NCI-H2107 (cell line): Measurements from ENCODE around the gene CCDC13.

ENCODE experiments used
- DNase-seq: peaks from one replicate; lab custom pipeline; 2025; lab: John Stamatoyannopoulos, UW

CCDC13 gene

DNA sequence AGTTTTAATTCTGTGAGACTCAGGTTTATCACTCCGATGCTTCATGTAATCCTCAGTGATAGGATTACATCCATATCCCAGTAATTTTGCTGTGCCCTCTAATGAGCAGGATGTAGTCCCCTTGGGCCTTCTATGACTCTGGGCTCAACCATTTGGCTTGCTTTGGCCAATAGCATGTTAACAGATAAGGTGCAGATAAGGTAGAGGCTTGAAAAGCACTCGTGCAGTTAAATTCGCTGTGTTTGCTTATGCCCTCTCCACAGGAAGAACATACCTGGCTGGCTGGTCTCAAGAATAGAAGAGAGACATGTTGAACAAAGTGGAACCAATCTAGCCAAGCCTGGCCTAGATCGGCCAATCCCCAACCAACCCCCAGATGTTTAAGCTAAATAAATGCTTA is 20.1 kb downstream of the CCDC13 start:
- no peak for DNase-seq

GRCh38 chr3:42752441-42752840 is 20.6 kb downstream of the CCDC13 start:
- no peak for DNase-seq

DNA sequence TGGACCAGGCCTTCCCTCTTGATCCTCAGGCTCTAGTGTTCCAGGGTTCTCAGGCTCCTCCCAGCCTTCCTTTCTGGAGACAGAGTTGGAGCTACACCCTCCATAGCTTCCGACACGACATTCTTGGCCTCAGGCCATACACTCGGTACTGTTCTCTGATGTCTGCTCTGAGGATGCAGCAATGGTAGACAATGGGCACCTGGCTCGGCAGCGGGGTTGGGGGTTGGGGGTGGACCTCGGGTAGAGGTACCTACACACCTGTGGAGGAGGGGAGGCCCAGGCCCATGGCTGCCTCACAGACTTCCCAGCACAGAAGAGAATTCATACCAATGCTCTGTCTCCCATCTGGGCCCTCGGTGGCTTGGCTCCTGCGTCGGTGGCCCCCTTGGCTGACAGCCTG is 21.4 kb downstream of the CCDC13 start:
- no peak for DNase-seq

GRCh38 chr3:42750834-42751233 is 22.2 kb downstream of the CCDC13 start:
- no peak for DNase-seq

DNA sequence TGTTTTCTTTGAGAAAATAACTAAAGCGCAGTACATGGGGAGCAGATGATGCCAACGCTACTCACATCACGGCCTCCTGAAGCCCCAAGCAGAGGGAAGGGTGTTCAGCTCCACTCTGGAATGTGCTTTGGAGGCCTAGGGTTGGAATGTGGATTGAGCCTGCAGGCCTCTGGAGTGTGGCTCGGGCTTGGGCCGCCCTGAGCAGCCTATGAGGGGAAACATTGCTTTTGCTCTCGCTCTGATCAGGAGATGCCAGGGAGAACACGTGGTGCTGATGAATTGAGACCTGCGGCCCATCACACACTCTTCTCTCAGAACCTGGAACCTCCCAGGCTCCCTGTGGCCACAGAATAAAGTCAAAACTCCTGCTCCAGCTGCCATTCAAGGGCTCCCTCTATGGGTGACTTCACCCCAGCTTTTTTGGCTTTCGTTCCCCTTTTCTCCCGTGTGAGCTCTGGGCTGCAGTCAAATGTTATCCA is 23.3 kb downstream of the CCDC13 start:
- DNase-seq, result no peak

GRCh38 chr3:42749025-42749752 is 23.9 kb downstream of the CCDC13 start:
- no peak for DNase-seq

- no peak for DNase-seq
Observed at GRCh38 chr3:42747581-42747980, 25.5 kb downstream of the CCDC13 start.

GRCh38 chr3:42746455-42747450 is 26.3 kb downstream of the CCDC13 start:
- no peak for DNase-seq

GRCh38 chr3:42745776-42746454 is 27.1 kb downstream of the CCDC13 start:
- DNase-seq, result no peak

GRCh38 chr3:42745291-42745745 is 27.7 kb downstream of the CCDC13 start:
- no peak for DNase-seq

- no peak for DNase-seq
Observed at GRCh38 chr3:42743204-42743995, 29.7 kb downstream of the CCDC13 start.

DNA sequence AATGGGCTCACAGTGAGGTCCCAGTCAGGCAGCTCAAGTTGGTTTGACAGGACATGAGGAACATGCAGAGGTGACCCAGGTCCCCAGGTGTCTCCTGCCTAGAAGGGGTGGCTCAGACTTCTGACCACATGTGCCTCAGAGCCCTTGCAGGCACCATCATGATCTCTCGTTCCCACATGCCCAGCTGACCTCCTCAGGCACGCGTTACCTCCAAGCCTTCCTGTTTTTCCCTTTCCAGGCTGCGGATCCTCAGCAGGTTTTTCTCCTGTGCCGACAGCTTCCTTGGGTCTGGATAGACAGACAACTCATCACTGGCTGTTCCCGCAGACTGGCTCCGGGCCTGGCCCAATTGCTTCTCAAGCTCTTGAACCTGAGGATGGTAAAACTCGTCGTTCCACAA is 30.4 kb downstream of the CCDC13 start:
- no peak for DNase-seq

DNA sequence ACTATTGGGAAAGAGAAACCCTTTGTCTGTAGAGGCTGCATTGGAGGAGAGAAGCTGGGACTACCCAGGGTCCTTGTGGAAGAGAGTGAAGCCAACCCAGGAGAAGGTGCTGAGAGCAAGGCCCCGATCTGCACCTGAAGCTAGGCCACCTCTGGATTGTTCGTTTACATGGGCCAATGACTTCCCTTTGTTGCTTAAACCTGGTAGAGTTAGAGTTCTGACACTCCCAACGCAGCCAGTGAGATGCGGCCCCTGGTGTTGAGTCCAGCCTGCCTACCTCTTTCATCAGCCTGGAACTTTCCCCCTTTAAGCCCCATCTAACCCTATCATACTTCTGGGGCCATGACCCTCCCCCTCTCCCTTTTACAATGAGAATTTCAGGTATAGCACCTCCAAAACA is 30.8 kb downstream of the CCDC13 start:
- no peak for DNase-seq

DNA sequence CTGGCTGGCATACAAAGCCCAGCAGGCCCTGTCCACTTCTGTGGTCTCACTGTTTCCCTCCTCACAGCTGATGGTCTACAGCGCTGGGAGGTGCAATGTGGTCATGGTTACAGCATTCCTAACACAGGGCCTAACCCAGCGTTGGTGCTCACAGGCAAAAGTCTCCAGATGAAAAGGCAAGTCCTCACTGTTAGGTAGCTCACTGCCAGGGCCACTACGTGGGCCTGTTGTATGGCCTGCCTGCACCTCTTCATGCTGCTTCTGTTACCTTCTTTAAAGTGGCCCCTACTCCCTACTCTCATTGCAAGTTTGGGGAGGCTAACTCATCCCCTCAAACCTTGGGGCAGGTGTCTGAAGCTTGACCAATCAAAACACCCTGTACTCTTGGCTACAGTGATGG is 31.3 kb downstream of the CCDC13 start:
- DNase-seq, result no peak

DNA sequence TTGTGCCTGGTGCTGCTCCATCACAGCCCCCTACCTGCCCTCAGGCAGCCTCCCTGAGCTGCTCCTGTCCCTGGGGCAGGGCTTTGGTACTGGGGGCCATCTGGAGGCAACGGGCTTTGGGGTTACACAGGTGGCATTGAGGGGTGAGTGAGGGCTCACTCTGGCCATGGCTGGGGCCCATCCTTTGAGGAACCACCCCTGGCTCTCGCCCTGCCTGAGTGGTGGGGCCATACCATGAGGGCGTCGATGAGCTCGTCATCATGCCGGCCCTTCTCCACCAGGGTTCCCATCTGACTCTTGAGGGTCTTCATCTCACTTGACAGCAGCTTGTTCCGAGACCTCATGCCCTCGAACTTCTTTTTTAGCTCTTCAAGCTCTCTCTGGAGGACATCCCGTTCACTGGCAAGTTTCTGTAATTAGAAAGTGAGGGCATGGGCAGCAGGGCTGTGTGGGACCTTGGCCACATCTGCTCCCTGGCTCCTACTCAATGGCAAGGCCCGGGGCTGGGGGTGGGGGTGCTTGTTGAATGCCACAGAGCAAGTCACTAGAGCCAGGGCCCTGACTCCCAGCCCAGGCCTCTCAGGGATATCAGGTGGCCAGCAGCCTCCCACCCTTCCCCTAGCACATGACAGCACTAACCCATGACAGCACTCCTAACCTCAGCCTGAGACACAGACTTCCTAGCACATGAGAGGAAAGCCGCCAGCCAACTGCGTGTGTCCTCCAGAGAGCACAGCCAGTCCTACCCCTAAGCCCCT is 33.5 kb downstream of the CCDC13 start:
- DNase-seq, result no peak

DNA sequence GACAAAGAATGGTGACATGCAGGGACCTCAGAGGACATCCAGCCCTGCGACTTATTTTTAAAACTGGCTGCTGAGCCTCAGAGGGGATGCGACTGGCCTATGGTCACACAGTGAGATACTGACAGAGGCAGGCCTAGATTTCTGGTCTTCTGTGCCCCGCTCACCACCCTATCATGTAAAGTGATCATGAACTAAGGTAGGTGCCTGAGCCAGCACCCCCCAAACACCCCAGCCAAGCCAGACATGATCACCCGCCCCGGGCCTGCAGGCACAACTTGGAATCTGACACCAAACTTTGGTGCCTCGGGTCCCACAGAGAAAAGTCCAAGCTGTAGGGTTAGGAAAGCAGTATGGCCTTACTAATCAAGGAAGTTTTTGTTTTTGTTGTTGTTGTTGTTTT is 36.5 kb downstream of the CCDC13 start:
- DNase-seq, result no peak

- DNase-seq, result no peak
Observed at GRCh38 chr3:42736081-42736480, 37.0 kb downstream of the CCDC13 start.

DNA sequence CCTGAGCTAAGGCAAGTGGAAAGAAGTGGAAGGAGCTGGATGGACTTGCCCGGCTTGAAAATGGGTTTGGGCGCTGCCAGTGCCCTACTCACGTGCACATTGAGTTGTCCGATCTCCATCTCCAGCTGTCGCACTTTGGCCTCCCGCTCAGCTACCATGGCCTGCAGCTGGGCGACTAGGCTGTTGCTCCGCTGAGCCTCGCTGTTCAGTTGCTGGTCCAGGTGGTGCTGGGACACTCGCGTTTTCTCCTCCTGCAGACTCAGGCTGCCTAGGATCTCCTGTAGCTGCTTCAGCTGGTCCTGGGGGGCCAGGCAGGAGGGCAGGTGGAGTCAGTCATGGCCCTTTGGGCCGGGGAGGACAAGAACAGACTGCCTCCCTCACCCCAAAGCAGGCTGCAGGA is 37.4 kb downstream of the CCDC13 start:
- DNase-seq, result no peak

- no peak for DNase-seq
Observed at GRCh38 chr3:42735019-42735418, 38.0 kb downstream of the CCDC13 start.

DNA sequence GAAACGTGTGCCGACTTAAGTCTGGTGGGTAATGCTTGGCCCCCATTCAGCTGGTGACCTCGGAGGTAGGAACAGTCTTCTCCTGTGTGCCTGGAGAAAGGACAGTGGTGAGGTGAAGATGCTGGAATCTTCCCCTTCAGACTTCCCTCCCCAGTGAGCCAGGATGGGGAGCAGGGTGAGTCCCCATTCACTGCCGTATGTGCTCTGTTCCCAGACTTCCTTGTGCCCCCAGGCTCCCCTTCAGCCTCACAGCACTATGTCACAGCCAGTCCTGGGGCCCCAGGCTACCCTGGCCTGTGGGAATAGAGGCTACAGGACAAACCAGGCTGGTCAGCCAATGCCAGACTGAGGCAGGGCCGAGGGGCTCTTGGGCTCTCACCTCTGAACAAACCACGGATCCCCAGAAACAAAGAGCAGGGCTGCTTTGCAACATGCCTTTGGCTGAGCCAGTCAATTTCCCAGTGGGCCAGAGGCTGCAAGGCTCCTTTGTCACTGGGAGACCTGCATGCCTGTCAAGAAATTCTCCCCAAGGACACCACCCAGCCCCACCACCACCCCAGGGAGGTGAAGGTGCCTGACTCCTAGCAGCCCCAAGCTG is 38.7 kb downstream of the CCDC13 start:
- DNase-seq, result no peak
